ENCODE results near the gene MSH5.

DNA sequence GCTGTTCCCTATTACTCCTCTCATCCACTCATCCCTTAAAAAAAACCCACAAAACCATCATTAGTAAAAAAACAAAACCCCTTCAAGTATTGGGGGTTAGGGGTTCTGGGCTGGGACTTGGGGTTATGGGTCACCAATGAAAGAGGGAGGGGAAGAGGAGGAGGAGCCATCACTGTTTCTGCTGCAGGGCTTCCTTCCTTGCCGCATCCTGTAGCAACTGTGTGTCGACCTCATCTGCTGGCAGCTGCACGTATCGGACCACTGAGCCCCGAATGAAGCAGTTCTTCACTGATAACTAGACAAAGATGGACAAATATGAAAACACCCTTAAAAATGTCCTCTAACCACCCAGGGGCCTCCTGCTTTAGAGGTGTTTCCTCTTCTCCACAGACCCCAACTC is 57.8 kb downstream of the MSH5 start:
- TF ChIP-seq, protein P1, sequence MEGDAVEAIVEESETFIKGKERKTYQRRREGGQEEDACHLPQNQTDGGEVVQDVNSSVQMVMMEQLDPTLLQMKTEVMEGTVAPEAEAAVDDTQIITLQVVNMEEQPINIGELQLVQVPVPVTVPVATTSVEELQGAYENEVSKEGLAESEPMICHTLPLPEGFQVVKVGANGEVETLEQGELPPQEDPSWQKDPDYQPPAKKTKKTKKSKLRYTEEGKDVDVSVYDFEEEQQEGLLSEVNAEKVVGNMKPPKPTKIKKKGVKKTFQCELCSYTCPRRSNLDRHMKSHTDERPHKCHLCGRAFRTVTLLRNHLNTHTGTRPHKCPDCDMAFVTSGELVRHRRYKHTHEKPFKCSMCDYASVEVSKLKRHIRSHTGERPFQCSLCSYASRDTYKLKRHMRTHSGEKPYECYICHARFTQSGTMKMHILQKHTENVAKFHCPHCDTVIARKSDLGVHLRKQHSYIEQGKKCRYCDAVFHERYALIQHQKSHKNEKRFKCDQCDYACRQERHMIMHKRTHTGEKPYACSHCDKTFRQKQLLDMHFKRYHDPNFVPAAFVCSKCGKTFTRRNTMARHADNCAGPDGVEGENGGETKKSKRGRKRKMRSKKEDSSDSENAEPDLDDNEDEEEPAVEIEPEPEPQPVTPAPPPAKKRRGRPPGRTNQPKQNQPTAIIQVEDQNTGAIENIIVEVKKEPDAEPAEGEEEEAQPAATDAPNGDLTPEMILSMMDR (IDR thresholded peaks at IDR 0.05): no peak
- TF ChIP-seq POLR2A (IDR thresholded peaks at IDR 0.05): no peak

Measured in esophagus squamous epithelium (tissue), 4 donors.